Effector CD4-positive, alpha-beta T cell (primary cell): ENCODE results near the gene CHCT1.
"Not testable (repeated sequence)": the region's sequence is repeated elsewhere in the genome, so short reads cannot be mapped to it uniquely, and the experiment has no call there.

Experiments used
- DNase-seq: peaks from one replicate; pipeline ENCODE4 v3.0.0-alpha.2; 2020

Gene CHCT1

DNA sequence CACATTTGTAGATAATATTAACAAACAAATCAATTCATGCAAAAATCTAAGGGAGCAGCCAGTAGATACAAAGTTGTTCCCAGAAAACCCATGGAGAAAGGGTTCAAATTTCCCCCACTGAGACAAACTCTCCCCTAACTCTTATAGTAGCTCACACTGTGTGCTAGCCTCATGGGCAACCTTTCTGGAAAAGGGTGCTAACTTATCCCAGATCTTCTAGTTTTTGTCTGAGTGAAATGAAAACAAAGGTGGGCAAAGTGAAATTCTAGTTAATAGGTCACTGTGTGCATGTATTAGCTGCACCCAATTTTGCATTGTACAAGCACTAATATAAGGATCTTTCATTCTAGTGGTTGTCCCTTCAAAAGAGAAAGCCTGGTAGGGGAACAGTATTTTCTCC is 20.5 kb upstream of the CHCT1 start:
- DNase-seq = no peak

DNA sequence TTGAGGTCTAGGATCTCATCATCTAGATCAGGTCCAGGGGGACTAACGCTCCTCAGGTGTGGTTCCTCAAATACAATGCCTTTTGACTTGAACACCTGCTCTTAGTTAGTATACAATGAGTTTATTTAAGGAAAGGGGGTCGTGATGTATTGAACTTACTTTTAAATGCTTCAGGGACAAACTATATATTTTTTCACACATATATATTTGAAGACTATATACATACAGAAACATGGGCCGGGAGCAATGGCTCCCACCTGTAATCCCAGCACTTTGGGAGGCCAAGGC is 18.8 kb upstream of the CHCT1 start:
- no peak for DNase-seq

DNA sequence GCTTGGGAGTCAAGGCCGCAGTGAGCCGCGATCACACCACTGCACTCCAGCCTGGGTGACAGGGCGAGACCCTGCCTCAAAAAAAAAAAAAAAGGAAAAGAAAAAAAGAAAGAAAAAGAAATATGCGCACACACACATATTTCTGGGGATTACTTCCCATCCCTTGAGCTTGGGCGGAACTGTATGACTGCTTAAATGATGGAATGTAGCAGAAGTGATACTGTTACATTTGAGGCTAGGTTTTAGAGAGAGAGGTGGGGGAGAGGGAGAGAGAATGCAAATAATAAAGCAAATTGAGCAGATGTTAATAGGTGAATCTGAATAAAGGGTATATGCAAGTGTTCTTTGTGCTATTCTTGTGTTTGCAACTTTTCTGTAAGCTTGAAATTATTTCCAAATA is 18.3 kb upstream of the CHCT1 start:
- no peak for DNase-seq

DNA sequence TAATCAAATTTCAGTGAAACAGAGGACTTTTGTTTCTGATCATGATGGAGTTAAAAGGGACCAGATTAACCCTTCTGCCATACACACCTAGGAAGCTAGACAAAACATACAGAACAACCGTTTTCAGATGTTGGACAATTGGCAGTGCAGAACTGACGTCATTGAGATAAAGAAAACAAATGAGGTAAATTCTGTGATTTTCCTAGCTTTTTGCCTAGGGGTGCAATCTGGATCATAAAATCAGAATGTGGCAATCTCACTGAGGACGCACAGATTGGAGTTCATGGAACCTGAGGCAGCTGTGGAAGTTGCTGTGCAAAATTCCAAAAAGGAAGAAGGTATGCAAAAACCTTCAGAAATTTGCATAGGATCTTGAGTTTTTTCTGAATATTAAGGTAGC is 15.4 kb upstream of the CHCT1 start:
- DNase-seq = no peak

DNA sequence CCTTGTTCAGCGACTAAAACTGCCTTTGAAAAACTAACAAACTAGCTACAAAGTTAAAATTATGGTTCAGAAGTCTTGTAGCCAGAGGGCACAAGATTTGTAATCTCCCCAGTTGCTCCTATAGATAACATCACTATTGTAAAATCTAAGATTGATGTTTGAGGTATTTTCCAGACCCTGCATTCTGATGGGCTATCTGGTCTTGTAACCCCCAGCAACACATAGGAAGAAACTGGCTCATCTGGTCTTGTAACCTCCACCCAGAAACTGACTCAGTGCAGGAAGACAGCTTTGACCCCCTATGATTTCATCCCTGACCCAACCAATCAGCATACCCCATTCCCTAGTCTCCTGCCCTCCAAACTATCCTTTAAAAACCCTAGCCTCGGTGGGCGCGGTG is 12.3 kb upstream of the CHCT1 start:
- DNase-seq = no peak

DNA sequence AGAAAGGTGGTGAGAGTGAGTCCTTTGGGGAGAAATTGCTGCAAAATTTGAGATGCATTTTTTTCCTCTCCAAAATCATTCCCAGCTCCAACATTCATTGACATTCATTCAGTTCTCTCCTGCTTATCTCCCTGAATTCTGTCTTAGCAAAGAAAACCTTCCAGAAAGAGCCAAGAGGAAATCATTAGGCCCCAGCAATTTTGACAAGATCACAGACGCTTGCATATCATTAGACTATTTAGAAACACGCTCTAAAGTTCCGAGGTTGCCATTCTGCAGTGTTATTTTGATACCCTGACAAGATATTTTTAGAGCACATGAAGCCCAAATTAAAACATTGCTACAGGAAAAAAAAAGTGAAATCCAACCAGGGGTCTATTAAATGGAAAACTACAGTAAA is 9.6 kb upstream of the CHCT1 start:
- DNase-seq = no peak

DNA sequence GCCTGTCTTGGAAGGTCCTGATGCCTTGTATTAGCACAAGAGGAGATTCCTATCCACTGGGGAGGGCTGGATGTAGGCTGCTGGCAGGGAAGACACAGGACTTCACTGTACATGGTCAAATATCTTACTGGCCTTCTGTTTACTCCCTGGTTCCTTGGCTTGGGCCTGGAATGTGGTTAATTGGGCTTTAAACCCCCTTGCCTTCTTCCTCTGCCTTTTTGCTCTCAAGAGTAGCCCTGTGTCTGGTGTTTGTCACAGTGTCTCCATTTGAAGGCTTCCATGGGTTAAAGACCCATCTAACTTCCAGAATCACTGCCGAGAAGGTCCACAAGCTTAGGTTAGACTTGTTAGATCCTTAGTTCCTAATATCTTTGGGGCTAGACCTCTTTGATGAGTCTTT is 7.1 kb upstream of the CHCT1 start:
- no peak for DNase-seq

DNA sequence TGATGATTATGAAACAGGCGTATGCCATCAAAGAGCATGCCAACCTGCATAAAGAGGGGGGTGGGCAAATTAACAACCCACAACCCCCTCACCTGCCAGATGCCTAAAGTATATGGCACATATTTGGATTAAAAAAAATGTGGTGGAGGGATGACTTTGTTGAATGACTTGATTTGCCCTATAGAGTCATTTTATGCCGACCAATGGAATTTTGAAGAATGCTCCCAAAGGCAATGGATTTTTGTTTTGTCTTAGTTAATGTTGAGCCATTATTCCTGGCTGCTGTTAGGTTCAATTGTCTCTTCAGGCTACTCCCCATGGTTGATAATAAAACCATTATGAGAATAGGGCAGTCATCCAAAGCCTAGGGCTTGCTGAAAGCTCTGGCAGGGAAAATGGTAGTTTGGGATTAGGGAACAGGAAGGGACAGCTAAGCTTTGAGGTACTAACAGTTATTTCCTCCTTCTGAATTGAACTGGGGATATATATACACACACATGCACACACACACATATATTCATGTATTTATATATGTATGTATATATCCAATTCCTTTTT is 5.8 kb upstream of the CHCT1 start:
- DNase-seq = no peak

DNA sequence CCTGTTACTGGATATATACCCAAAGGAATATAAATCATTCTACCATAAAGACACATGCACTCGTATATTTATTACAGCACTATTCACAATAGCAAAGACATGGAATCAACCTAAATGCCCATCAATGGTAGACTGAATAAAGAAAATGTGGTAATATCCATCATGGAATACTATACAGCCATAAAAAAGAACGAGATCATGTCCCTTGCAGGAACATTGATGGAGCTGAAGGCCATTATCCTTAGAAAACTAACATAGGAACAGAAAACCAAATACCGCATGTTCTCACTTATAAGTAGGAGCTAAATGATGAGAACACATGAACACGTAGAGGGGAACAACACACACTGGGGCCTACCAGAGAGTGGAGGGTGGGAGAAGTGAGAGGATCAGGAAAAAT is 3.3 kb upstream of the CHCT1 start:
- DNase-seq = not testable (repeated sequence)

DNA sequence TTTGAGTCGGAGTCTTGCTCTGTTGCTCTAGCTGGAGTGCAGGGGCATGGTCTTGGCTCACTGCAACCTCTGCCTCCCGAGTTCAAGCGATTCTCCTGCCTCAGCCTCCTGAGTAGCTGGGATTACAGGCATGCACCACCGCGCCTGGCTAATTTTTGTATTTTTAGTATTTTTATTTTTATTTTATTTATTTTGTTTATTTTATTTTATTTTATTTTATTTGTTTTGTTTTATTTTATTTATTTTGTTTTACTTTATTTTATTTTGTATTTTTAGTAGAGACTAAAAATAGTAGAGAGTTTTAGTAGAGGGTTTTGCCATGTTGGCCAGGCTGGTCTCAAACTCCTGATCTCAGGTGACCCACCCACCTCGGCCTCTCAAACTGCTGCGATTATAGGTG is 2.4 kb upstream of the CHCT1 start:
- not testable (repeated sequence) for DNase-seq

DNA sequence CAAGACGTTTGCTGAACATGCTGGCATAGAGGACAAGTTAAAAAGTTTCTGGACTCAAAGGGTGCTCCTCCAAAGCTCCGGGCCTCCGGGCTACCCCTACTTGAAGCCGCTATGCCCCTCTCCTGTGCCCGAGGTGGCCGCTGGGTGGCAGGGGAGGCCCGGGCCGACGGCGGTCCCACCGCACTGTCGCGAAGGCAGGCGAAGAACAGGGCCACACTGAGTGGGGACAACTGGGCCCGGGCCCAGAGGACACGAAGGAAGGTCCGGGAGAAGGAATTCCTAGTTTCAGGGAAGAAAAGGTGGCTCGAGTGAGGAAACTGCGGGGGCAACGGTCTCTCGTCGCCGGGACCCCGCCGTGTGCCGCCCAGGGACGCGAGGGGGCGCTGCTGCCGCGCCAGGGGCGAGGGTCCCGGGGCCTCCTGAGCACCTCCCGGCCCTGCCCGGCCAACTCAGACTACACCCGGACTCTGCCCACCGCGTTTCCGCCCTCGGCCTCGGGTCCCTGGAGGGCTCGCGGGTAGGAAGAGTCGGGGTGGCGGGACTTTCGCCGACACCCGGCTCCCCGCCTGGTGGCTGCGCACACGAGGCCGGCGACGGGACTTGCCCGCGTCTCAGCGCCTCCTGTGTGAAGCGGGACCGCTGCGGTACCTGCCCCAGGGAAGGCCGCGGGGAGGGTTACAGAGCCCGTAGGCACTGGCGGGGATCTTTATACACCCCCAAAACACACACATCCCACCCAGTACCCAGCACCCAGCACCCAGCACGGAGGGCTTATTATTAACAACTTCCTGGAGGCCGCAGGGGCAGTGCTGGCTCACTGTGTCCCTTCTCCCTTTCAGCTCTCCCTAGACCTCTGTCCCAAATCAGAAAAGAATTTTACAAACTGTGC is 772 bp upstream of the CHCT1 start:
- peak; percentile 62 for DNase-seq

DNA sequence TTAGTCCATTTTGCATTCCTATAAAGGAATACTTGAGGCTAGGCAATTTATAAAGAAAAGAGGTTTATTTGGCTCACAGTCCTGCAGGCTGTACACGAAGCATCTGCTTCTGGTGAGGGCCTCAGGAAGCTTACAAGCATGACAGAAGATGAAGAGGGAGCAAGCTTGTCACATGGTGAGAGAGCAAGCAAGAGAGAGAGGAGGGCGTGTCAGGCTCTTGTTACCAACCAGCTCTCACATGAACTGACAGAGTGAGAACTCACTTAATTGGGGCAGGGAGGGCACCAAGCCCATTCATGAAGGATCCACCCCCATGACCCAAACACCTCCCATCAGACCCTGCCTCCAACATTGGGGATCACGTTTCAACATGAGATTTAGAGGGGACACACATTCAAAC is 1.6 kb downstream of the CHCT1 start:
- DNase-seq = no peak

DNA sequence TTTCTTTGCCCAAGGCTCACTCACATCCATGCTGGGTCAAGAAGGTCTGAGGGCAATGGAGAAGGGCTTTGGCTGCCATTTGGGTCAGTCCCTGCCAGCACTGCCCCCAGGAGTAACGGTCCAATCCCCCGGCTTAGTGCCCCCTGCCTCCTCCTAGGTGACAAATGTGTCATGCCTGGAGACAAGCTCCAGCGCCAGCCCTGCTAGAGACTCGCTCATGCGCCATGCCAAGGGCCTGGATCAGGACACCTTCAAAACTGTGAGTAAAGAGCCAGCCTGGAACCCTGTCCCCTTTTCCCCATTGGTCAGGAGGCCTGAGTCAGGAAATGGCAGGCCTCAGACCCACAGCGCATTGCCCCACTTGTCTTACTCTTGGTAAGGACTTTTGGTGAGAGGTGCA is 3.3 kb downstream of the CHCT1 start:
- no peak for DNase-seq

DNA sequence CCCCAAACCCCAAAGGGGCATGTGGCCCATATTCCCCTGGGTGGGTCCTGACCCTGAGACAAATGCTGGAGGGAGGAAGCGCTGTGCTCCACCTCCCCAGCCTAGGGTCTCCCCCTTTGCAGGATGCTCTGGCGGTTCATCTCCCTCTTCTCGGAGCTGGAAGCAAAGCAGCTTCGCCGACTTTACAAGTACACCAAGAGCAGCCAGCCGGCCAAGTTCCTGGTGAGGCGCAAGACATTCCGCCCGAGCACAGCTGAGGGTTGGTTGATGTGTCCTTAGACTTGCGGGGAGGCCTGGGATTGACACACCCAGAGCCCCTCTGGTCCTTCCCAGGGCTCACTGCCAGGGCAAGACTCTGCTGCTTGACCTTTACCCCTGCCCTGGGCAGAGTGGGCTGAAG is 4.3 kb downstream of the CHCT1 start:
- no peak for DNase-seq

DNA sequence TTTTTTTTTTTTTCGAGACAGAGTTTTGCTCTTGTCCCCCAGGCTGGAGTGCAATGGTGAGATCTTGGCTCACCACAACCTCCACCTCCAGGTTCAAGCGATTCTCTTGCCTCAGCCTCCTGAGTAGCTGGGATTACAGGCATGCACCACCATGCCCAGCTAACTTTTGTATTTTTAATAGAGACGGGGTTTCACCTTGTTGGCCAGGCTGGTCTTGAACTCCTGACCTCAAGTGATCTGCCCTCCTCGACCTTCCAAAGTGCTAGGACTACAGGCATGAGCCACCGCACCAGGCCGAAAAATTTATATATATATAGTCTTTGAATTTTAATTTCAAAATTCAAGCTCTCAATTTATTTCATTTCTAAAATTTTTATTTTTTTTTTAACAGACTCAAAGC is 6.2 kb downstream of the CHCT1 start:
- not testable (repeated sequence) for DNase-seq

DNA sequence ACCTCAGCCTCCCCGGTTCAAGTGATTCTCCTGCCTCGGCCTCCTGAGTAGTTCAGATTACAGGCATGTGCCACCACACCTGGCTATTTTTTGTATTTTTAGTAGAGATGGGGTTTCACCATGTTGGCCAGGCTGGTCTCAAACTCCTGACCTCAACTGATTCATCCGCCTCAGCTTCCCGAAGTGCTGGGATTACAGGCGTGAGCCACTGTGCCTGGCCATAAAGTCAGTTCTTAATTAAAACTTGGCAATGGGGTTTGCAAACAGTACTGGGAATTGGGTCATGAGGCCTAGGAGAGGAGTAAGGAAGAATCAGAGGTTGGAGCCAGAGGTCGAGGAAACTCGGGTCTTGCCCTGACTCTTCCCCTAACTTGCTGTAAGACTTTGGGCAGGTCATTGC is 8.3 kb downstream of the CHCT1 start:
- not testable (repeated sequence) for DNase-seq

DNA sequence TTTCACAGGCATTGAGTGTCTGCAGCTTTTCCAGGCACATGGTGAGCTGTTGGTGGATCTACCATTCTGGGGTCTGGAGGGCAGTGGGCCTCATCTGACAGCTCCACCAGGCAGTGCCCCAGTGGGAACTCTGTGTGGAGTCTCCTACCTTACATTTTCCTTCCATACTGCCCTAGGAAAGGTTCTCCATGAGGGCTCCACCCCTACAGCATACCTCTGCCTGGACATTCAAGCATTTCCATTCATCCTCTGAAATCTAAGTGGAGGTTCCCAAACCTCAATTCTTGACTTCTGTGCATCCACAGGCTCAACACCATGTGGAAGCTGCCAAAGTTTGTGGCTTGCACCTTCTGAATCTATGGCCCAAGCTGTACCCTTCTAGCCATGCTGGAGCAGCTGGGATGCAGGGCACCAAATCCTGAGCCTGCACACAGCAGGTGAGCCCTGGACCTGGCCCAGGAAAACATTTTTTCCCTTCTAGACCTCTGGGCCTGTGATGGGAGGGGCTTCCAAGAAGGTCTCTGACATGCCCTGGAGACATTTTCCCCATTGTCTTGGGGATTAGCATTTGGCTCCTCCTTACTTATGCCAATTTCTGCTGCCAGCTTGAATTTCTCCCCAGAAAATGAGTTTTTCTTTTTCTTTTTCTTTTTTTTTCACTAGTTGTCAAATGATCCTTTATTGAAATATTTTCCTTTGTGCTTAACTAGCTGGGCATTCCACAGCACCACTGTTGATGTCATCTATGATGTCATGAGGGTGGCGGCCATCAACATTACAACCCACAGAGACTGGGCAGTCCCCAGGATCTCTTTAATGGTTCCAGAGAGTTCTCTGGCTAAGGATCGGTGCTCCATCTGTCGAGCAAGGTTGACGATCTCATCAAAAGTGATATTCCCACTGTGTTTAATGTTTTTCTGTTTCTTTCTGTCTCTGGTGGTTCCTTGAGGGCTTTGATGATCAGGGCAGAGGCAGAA is 11.0 kb downstream of the CHCT1 start:
- DNase-seq = not testable (repeated sequence)

DNA sequence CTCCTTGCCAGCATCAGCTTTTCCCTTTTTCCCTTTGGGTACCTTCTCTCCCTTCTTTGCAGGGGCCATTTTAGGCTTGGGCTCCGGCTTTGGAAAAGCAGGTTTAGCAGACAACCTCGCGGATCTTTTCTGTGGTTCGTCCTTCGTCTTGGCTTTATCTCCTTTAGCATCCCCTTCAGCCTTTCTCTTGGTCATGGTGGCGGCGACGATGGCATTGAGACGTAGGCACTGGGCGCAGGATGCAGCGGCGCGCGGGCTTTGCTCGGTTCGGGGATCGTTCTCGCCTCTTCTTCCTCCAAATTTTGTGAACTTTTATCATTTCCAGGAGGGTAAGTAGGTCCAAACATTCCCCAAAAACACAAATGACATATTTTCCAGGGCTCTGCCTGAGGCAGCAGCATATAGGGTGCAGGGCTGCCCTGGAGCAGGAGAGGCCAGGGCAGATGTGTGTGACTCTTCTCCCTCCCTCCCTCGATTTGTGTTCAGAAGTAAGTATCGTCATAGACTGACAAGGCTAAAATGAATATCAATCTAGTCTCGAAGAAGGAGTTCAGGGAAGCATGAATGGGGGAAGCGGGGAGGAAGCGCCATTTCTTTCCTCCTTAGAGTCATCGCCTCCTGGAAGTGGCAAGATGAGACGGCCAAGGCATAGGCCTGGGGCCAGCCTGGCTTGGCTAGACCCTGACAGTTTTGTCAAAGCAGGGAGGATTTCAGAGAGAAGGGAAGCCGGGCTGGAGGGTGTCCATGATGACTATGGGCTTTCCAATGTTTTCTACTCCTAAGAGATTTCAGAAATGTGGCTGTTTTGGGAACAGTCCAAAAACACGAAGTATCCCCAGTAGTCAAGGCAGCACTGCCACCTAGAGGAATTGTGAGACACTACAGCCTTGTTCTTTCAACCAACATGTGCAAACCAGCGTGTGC is 13.2 kb downstream of the CHCT1 start:
- peak; percentile 41 for DNase-seq

DNA sequence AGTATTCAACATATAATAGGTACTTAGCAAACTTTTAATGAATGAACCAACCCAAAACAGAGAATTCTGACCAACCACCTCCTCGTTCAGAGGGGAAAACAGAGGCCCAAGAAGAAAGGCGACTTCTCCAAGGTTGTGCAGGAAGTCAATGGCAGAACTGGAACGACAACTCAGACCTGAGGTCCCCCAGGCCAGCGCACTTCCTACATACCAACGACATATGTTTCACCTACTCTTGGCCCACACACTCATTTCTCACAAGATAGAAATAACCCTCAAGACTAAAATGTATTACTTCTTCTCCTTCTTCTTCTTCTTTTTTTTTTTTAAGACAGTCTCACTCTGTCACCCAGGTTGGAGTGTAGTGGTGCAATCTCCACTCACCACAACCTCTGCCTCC is 14.4 kb downstream of the CHCT1 start:
- DNase-seq = no peak

DNA sequence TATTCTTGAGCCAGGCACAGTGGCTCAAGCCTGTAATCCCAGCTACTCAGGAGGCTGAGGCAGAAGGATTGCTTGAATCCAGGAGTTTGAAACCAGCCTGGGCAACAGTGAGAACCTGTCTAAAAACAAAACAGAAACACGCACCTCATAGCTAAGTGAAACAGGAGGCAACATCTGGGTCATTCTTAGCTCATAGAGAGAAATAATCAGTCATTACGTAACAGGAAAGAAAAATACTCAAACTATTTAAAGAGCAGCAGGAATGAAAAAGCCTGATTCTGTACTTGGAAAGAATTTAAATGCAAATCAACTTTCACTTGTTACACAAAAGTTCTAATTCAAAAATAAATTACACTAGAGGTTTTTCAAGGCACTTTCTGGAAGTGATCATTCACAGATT is 17.2 kb downstream of the CHCT1 start:
- no peak for DNase-seq

DNA sequence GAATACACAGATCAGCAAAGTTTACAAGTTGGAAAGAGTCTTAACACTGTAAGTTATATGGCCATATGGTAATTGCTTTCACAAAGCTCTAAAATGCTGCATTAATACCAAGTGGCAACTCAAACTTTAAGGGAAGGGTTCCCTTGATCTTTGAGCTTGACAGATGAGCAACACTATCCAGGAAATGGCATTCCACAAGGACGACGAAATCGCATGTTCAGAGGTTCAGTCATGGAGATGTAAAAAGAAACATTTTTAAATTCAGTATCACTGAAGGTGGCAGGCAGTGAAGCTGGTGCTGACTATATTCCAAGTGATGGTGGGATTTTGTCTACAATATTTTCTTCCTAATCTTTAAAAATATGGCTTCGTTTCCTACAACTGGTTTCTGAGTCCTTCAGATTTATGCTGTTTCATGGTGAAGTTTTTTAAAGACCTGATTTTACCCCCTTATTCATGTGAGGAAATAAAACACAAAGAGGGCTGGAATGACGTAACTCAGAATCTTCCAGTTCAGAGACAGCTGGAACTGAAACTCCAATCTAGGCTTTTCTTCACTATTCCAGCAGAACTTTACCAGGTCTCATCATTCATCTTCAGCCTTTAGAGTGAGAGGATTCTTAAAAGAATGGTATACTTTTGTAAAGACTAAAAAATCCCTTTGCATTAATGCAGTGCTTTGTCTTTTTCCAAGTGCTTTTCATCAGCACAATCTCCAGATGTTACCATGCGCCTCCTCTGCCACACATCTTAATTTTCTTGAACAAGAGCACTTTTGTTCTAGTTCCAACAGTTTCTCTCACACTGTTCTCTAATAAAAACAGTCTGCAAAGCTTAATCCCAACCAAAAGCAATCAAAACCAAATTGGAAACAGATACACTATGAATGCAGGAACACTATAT is 20.2 kb downstream of the CHCT1 start:
- no peak for DNase-seq

DNA sequence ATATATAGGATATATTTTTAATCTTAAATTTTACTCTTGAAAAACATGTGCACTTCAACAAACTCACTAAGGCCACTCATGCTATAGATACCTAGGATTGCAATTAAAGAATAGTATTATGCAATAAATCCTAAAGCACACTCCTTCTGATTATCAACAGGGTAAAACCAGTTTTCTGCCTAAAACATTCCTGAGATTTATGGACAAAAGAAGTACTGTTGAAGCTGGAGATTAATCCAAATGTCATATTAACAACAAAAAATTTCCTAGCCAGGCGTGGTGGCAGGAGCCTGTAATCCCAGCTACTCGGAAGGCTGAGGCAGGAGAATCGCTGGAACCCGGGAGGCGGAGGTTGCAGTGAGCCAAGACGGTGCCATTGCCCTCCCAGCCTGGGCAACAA is 21.4 kb downstream of the CHCT1 start:
- DNase-seq = no peak
